Measurements from ENCODE around the gene RNF220. TPM values are rescaled to one million over a fixed set of nuclear protein-coding genes. Genes with fewer than 3 reads are reported as not detected.

RNF220 gene
- total RNA-seq, 2 experiments from 2014 or later = 78.7 to 82.1 TPM

Small RNA genes within 50 kb of the gene (microRNA-seq; reads per million reads assigned to microRNA genes)
- gene MIR5584 (ENCODE audit: borderline microRNAs expressed) = not detected

Other genes starting within 250 kb of the RNF220 start
- 10 to 100 TPM; 59.0 to 59.5 TPM for gene DMAP1, start 191.8 kb upstream of the RNF220 start, total RNA-seq
- 10 to 100 TPM; 17.3 to 20.0 TPM for gene ERI3, start 50.0 kb upstream of the RNF220 start, total RNA-seq

Data from CD8-positive, alpha-beta T cell (primary cell).